CD14-positive monocyte (primary cell): ENCODE measurements around the gene TP53TG5. TPM values are rescaled to one million over a fixed set of nuclear protein-coding genes. Genes with fewer than 3 reads are reported as not detected.

ENCODE experiments used
- DNase-seq, 3 donors: peaks; one replicate each; pipeline ENCODE4 v3.0.0-alpha.2; 2011 to 2022
- H2AFZ ChIP-seq: 2 replicates; pipeline ENCODE4 v1.6.0; 2012; ENCODE audit warnings: mild to moderate bottlenecking, low read depth, low read length, inconsistent platforms; ENCODE audit not compliant: insufficient read depth, poor library complexity, severe bottlenecking
- H3K27ac ChIP-seq, 2 donors: 1 replicate in 1 of 2; 2 replicates in 1 of 2; pipeline ENCODE4 v1.5.1; 2012 to 2013; ENCODE audit warnings: low read length in 2 of 2, control low read depth in 1 of 2, inconsistent platforms in 1 of 2, low read depth in 1 of 2, mild to moderate bottlenecking in 1 of 2
- H3K27me3 ChIP-seq, 2 donors: one replicate each; pipeline versions ENCODE4 v1.6.0 to v1.6.1; 2011 to 2013; ENCODE audit warnings: low read length in 2 of 2; ENCODE audit not compliant: control insufficient read depth in 2 of 2, insufficient read depth in 2 of 2
- H3K36me3 ChIP-seq, 2 donors: replicated peaks in 1 of 2; 1 replicate in 1 of 2; 2 replicates in 1 of 2; pipeline versions ENCODE4 v1.5.1 to v1.6.1; 2012 to 2013; ENCODE audit warnings: low read length in 2 of 2, control low read depth in 1 of 2, inconsistent platforms in 1 of 2, mild to moderate bottlenecking in 1 of 2; ENCODE audit not compliant: insufficient read depth in 2 of 2, control insufficient read depth in 1 of 2
- H3K4me1 ChIP-seq, 2 donors: 1 replicate in 1 of 2; 2 replicates in 1 of 2; pipeline versions ENCODE4 v1.5.1 to v1.6.1; 2012 to 2013; ENCODE audit warnings: low read length in 2 of 2, control low read depth in 1 of 2, inconsistent platforms in 1 of 2, mild to moderate bottlenecking in 1 of 2, moderate library complexity in 1 of 2; ENCODE audit not compliant: insufficient read depth in 2 of 2, control insufficient read depth in 1 of 2
- H3K4me2 ChIP-seq: replicated peaks from 2 replicates; pipeline ENCODE3; 2012; ENCODE audit warnings: low read length, moderate library complexity, mild to moderate bottlenecking; ENCODE audit not compliant: poor library complexity, severe bottlenecking; ENCODE audit errors: extremely low read depth
- H3K4me3 ChIP-seq, 3 experiments: fragments of 200-600 bp in 1 of 3; sonication (generic) in 1 of 3; replicated peaks in 1 of 3; 1 replicate in 2 of 3; 2 replicates in 1 of 3; pipeline ENCODE4 v1.5.1; 2011 to 2013; ENCODE audit warnings: low read length in 3 of 3, mild to moderate bottlenecking in 3 of 3, control low read depth in 2 of 3, low read depth in 2 of 3, inconsistent platforms in 1 of 3, moderate library complexity in 1 of 3
- H3K79me2 ChIP-seq: 2 replicates; pipeline ENCODE4 v1.6.0; 2012; ENCODE audit warnings: mild to moderate bottlenecking, control low read depth, inconsistent platforms, low read length, moderate library complexity; ENCODE audit not compliant: insufficient read depth
- H3K9ac ChIP-seq: 2 replicates; pipeline ENCODE4 v1.6.0; 2017; ENCODE audit warnings: low read length, mild to moderate bottlenecking; ENCODE audit not compliant: insufficient read depth, poor library complexity, severe bottlenecking
- H3K9me3 ChIP-seq, 2 donors: replicated peaks in 1 of 2; 1 replicate in 1 of 2; 2 replicates in 1 of 2; pipeline versions ENCODE4 v1.5.1 to v1.6.1; 2012 to 2013; ENCODE audit warnings: low read length in 2 of 2, control low read depth in 1 of 2; ENCODE audit not compliant: control insufficient read depth in 1 of 2, insufficient read depth in 1 of 2
- H4K20me1 ChIP-seq: 2 replicates; pipeline ENCODE4 v1.6.0; 2012; ENCODE audit warnings: mild to moderate bottlenecking, low read length, control low read depth, moderate library complexity; ENCODE audit not compliant: insufficient read depth
- H3K27ac Mint-ChIP-seq, 7 donors: one replicate each; pipeline ENCODE4 v1.8.0; 2020; ENCODE audit warnings: mild to moderate bottlenecking in 7 of 7, mixed read lengths in 7 of 7, moderate library complexity in 6 of 7, inconsistent platforms in 2 of 7
- H3K27me3 Mint-ChIP-seq, 3 donors: one replicate each; pipeline ENCODE4 v1.8.0; 2021 to 2022; ENCODE audit warnings: low read depth in 3 of 3, mild to moderate bottlenecking in 3 of 3, mixed read lengths in 3 of 3, moderate library complexity in 3 of 3, inconsistent platforms in 1 of 3
- H3K36me3 Mint-ChIP-seq, 2 donors: one replicate each; pipeline ENCODE4 v1.8.0; 2020; ENCODE audit warnings: mixed read lengths in 2 of 2, inconsistent platforms in 1 of 2, mild to moderate bottlenecking in 1 of 2
- H3K4me1 Mint-ChIP-seq: one replicate; pipeline ENCODE4 v1.8.0; 2020; ENCODE audit warnings: mild to moderate bottlenecking, mixed read lengths
- H3K4me3 Mint-ChIP-seq, 2 donors: one replicate each; pipeline ENCODE4 v1.8.0; 2020; ENCODE audit warnings: mild to moderate bottlenecking in 2 of 2, mixed read lengths in 2 of 2, moderate library complexity in 1 of 2
- H3K9me3 Mint-ChIP-seq, 7 donors: one replicate each; pipeline ENCODE4 v1.8.0; 2020 to 2022; ENCODE audit warnings: mixed read lengths in 7 of 7, mild to moderate bottlenecking in 6 of 7, moderate library complexity in 6 of 7, inconsistent platforms in 2 of 7
- WGBS: methylation state at CpG from one replicate; pipeline ENCODE4 v1.1.5; 2013; ENCODE audit warnings: missing lambda C conversion rate; ENCODE audit not compliant: insufficient coverage; 5-methylcytosine and 5-hydroxymethylcytosine counted together
- intact Hi-C, 2 donors: fragments of 100-400 bp; cut with micrococcal nuclease; formaldehyde crosslinking; loops; one replicate each; pipeline versions ENCODE4 v1.15.0 to v1.15.1; 2023
- polyA plus RNA-seq, 3 donors: library from polyadenylated mRNA; depleted of rRNA in 1 of 3; unstranded in 2 of 3; stranded (reverse) in 1 of 3; fragments of 300-500 nt in 2 of 3; fragments of >200 nt in 1 of 3; fragmentation: Illumina TruSeq in 2 of 3; gene quantifications; 1 replicate in 2 of 3; 2 replicates in 1 of 3; pipeline ENCODE4 v1.2.3, GENCODE V29; 2012 to 2021
- TF ChIP-seq, protein P1 (sequence below): fragments of 200-600 bp; IDR thresholded peaks from one replicate; pipeline ENCODE4 v1.8.0; 2022; ENCODE audit warnings: antibody characterized with exemption, mild to moderate bottlenecking

Gene TP53TG5
- polyA plus RNA-seq, 3 donors: 0.11 TPM; not detected in 2

DNA sequence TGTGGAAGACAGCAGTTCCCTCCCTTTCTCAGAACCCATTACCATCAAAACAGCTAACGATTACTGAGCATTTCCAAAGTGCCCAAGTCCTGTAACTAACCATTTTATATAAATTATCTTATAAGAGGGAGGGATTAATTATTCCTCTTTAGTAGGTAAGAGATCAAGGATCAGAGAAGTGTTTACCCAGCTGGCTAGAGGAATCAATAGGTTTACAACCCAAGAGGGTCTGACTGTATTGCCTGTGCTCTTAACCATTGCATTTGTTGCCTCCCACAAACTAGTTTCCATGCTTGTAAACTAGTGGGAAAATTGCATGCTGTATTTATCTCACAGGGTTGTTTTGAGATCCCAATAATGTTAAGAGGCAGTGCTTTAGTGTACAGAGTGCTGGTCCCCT, 26.3 kb upstream of the TP53TG5 start:
- no peaks in the 10 kb centered on the region for H3K79me2 ChIP-seq
- no CpG with 5 or more reads among the region's 1 CpG for WGBS
- H3K4me2 ChIP-seq: no peak overlapping the region
- Mint-ChIP-seq H3K27me3 (peaks cover 31 to 52% (median 40%) of the 10 kb centered on the region in 3 donors), H3K36me3 (peaks cover 0 to 15% of the 10 kb centered on the region in 2 donors), H3K4me3 (peak overlapping the region; percentile 4 to 88), H3K4me1 (peaks cover 30% of the 10 kb centered on the region), H3K9me3 (peaks cover 23 to 35% (median 33%) of the 10 kb centered on the region in 7 donors), H3K27ac (no peak overlapping the region)
- H3K36me3 ChIP-seq: no peaks in the 10 kb centered on the region
- no peak overlapping the region for H3K9ac ChIP-seq
- H4K20me1 ChIP-seq: peaks cover 5% of the 10 kb centered on the region
- intact Hi-C loops: no loop called here
- H3K27ac ChIP-seq: no peak overlapping the region
- peaks cover 23 to 37% of the 10 kb centered on the region in 2 donors for H3K27me3 ChIP-seq
- H3K4me3 ChIP-seq: no peak overlapping the region
- H3K9me3 ChIP-seq: peaks cover 18 to 32% of the 10 kb centered on the region in 2 donors
- no peak for DNase-seq
- TF ChIP-seq, protein P1, sequence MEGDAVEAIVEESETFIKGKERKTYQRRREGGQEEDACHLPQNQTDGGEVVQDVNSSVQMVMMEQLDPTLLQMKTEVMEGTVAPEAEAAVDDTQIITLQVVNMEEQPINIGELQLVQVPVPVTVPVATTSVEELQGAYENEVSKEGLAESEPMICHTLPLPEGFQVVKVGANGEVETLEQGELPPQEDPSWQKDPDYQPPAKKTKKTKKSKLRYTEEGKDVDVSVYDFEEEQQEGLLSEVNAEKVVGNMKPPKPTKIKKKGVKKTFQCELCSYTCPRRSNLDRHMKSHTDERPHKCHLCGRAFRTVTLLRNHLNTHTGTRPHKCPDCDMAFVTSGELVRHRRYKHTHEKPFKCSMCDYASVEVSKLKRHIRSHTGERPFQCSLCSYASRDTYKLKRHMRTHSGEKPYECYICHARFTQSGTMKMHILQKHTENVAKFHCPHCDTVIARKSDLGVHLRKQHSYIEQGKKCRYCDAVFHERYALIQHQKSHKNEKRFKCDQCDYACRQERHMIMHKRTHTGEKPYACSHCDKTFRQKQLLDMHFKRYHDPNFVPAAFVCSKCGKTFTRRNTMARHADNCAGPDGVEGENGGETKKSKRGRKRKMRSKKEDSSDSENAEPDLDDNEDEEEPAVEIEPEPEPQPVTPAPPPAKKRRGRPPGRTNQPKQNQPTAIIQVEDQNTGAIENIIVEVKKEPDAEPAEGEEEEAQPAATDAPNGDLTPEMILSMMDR: no peak
- peaks cover 27 to 38% of the 10 kb centered on the region in 2 donors for H3K4me1 ChIP-seq
- H2AFZ ChIP-seq: no peak overlapping the region

DNA sequence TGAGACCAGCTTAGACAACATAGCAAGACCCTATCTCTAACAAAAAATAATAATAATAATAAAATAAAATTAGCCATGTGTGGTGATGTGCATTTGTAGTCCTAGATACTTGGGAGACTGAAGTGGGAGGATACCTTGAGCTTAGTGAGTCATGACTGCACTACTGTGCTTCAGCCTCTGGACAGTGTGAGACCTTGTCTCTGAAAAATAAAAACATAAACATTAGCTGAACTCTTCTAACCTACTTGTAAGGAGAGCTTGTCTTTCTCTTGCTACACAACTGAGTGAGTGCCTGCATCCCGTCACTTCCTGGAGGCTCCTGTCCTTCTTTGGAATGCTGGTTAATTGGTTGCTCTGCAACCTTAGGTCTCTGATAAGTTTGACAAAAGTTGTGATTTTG, 24.8 kb upstream of the TP53TG5 start:
- H3K4me1 Mint-ChIP-seq: peaks cover 18% of the 10 kb centered on the region
- peaks cover 25 to 38% (median 36%) of the 10 kb centered on the region in 7 donors for H3K9me3 Mint-ChIP-seq
- H2AFZ ChIP-seq: no peak overlapping the region
- peaks cover 19 to 34% of the 10 kb centered on the region in 2 donors for H3K9me3 ChIP-seq
- DNase-seq: no peak
- no peak overlapping the region for H3K27ac ChIP-seq
- H3K4me3 ChIP-seq: no peak overlapping the region
- H3K36me3 Mint-ChIP-seq: peaks cover 0 to 15% of the 10 kb centered on the region in 2 donors
- no peak overlapping the region for H3K9ac ChIP-seq
- no peak overlapping the region for H3K4me2 ChIP-seq
- H4K20me1 ChIP-seq: peaks cover 2% of the 10 kb centered on the region
- WGBS: no CpG with 5 or more reads among the region's 1 CpG
- H3K79me2 ChIP-seq: no peaks in the 10 kb centered on the region
- intact Hi-C loops: no loop called here
- H3K4me1 ChIP-seq: peaks cover 17 to 28% of the 10 kb centered on the region in 2 donors
- TF ChIP-seq, protein P1: no peak
- no peak overlapping the region for H3K4me3 Mint-ChIP-seq
- no peaks in the 10 kb centered on the region for H3K36me3 ChIP-seq
- peaks cover 29 to 45% (median 35%) of the 10 kb centered on the region in 3 donors for H3K27me3 Mint-ChIP-seq
- H3K27me3 ChIP-seq: peaks cover 23 to 34% of the 10 kb centered on the region in 2 donors
- H3K27ac Mint-ChIP-seq: no peak overlapping the region
